ENCODE measurements around the gene MAN2A2.

MAN2A2 gene

DNA sequence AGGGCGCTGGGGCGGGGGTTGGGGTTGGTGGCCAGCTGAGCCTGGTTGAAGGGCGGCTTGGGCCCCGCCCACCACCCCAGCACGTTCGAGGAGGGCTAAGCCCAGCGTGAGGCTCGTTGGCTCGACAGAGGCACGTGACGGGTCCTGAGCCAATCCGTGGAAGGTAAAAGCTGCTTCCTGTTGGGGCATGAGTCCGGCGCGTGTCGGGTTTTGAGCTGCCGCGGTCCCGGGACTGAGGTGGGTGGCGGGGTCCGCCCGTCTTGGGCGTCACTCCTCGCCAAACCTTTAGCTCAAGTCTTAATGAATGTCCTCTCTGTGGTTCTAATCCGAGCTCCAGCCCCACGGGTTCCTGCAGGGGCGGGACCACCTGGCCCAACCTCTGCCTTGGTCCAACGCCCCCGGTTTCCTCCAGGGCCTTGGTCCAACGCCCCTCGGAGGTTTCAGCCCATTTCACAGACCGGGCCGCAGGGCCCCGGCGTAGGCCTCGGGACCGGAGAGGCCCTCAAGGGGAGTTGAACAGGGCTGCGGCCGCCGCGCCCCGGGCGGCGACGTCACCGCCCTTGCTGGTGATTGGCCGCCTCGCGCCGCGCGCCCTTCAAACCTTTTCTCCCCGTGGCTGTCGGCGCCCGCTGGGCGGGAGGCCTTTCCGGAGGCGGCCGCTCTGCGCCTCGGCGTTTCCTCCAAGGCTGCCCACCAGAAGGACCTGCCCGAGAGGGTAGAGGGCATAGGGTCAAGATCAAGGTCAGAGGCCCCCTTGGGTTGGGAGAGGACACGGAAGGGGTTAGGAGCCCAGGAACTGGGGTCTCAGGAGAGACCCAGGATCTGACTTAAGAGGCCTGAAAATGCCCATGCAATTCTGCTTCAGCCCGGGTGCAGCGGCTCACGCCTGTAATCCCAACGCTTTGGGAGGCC lies 51.9 kb downstream of the MAN2A2 start, which contains the start of gene RCCD1:
RCCD1 (plus strand) TSS at position 173 of the 912 bp plus-strand sequence. CDS start 1,851 bp downstream, outside the sequence.
- Histone ChIP-seq H3K4me2 (ENCODE audit: insufficient read depth, low read length, poor library complexity, severe bottlenecking) (peak within 1 kb of the TSS; percentile 86), H4K91ac (ENCODE audit: low read depth, low read length, poor library complexity) (peak within 1 kb of the TSS; percentile 53), H3K79me1 (ENCODE audit: low read depth, low read length) (peaks cover 10% of the 10 kb centered on the region), H3K27me3 (ENCODE audit: control insufficient read depth in 3 of 3, insufficient read depth in 3 of 3, low read depth in 1 of 3, low read length in 3 of 3) (peaks cover 0 to 4% (median 0%) of the 10 kb centered on the region in 3 experiments), H2BK5ac (ENCODE audit: low read length) (peak within 1 kb of the TSS; percentile 95), H3K27ac (replicated peaks; ENCODE audit: low read length) (peak within 1 kb of the TSS; percentile 76), H2AFZ (ENCODE audit: low read length) (peak within 1 kb of the TSS; percentile 65), H3K18ac (ENCODE audit: low read length) (peak within 1 kb of the TSS; percentile 96), H3K14ac (ENCODE audit: low read length) (peak within 1 kb of the TSS; percentile 71), H3K4me3 (ENCODE audit: low read length in 2 of 2) (peak within 1 kb of the TSS; percentile 50 to 91), H2BK15ac (ENCODE audit: low read length) (no peak within 1 kb of the TSS), H3K4me1 (ENCODE audit: control insufficient read depth in 2 of 2, insufficient read depth in 1 of 2, low read depth in 1 of 2, low read length in 2 of 2) (peaks cover 0 to 10% of the 10 kb centered on the region in 2 donors), H3K23ac (ENCODE audit: low read depth, low read length, poor library complexity) (peak within 1 kb of the TSS; percentile 85), H4K8ac (ENCODE audit: low read depth, low read length) (peak within 1 kb of the TSS; percentile 48), H2AK5ac (ENCODE audit: low read depth, low read length) (peak within 1 kb of the TSS; percentile 90), H3K4ac (ENCODE audit: low read length) (peak within 1 kb of the TSS; percentile 53), H2BK120ac (ENCODE audit: low read depth, low read length) (no peak within 1 kb of the TSS), H3K36me3 (replicated peaks in 1 of 2; ENCODE audit: control insufficient read depth in 2 of 2, insufficient read depth in 2 of 2, low read length in 2 of 2) (peaks cover 31 to 44% of the 10 kb centered on the region in 2 donors), H2BK12ac (ENCODE audit: low read length) (no peak within 1 kb of the TSS), H3K9ac (ENCODE audit: low read depth, low read length, poor library complexity) (peak within 1 kb of the TSS; percentile 88), H3K9me3 (replicated peaks in 1 of 2; ENCODE audit: control insufficient read depth in 2 of 2, insufficient read depth in 1 of 2, low read depth in 1 of 2, low read length in 2 of 2) (peaks cover 0 to 1% of the 10 kb centered on the region in 2 donors)
- WGBS, 2 donors (ENCODE audit: extremely low coverage in 2 of 2, insufficient read length in 2 of 2, insufficient replicate concordance in 1 of 2), result no CpG with 5 or more reads among the region's 69 CpGs
- DNase-seq (ENCODE audit: low spot score), result peak; percentile 78

GRCh38 chr15:90955624-90956273 lies 52.6 kb downstream of the MAN2A2 start:
- Histone ChIP-seq H3K4me3 (ENCODE audit: low read length in 2 of 2) (peak overlapping the region in 1 of 2 donors; percentile 50), H3K79me1 (ENCODE audit: low read depth, low read length) (peaks cover 10% of the 10 kb centered on the region), H2AFZ (ENCODE audit: low read length) (peak overlapping the region; percentile 71), H2BK15ac (ENCODE audit: low read length) (no peak overlapping the region), H3K27ac (replicated peaks; ENCODE audit: low read length) (no peak overlapping the region), H2BK120ac (ENCODE audit: low read depth, low read length) (no peak overlapping the region), H4K8ac (ENCODE audit: low read depth, low read length) (no peak overlapping the region), H3K23ac (ENCODE audit: low read depth, low read length, poor library complexity) (peak overlapping the region; percentile 1), H3K4me1 (ENCODE audit: control insufficient read depth in 2 of 2, insufficient read depth in 1 of 2, low read depth in 1 of 2, low read length in 2 of 2) (peaks cover 0 to 10% of the 10 kb centered on the region in 2 donors), H3K9me3 (replicated peaks in 1 of 2; ENCODE audit: control insufficient read depth in 2 of 2, insufficient read depth in 1 of 2, low read depth in 1 of 2, low read length in 2 of 2) (peaks cover 0 to 1% of the 10 kb centered on the region in 2 donors), H3K9ac (ENCODE audit: low read depth, low read length, poor library complexity) (no peak overlapping the region), H2BK5ac (ENCODE audit: low read length) (peak overlapping the region; percentile 95), H2BK12ac (ENCODE audit: low read length) (no peak overlapping the region), H3K36me3 (replicated peaks in 1 of 2; ENCODE audit: control insufficient read depth in 2 of 2, insufficient read depth in 2 of 2, low read length in 2 of 2) (peaks cover 26 to 43% of the 10 kb centered on the region in 2 donors), H4K91ac (ENCODE audit: low read depth, low read length, poor library complexity) (no peak overlapping the region), H2AK5ac (ENCODE audit: low read depth, low read length) (peak overlapping the region; percentile 82), H3K18ac (ENCODE audit: low read length) (peak overlapping the region; percentile 96), H3K4ac (ENCODE audit: low read length) (no peak overlapping the region), H3K14ac (ENCODE audit: low read length) (no peak overlapping the region), H3K4me2 (ENCODE audit: insufficient read depth, low read length, poor library complexity, severe bottlenecking) (peak overlapping the region; percentile 86), H3K27me3 (ENCODE audit: control insufficient read depth in 3 of 3, insufficient read depth in 3 of 3, low read depth in 1 of 3, low read length in 3 of 3) (peaks cover 0 to 4% (median 0%) of the 10 kb centered on the region in 3 experiments)
- no peak for DNase-seq (ENCODE audit: low spot score)
- WGBS, 2 donors (ENCODE audit: extremely low coverage in 2 of 2, insufficient read length in 2 of 2, insufficient replicate concordance in 1 of 2), result no CpG with 5 or more reads among the region's 20 CpGs

GRCh38 chr15:90956274-90957030 lies 53.4 kb downstream of the MAN2A2 start:
- Histone ChIP-seq H3K27ac (replicated peaks; ENCODE audit: low read length) (no peak overlapping the region), H3K9me3 (replicated peaks in 1 of 2; ENCODE audit: control insufficient read depth in 2 of 2, insufficient read depth in 1 of 2, low read depth in 1 of 2, low read length in 2 of 2) (peaks cover 0 to 1% of the 10 kb centered on the region in 2 donors), H3K14ac (ENCODE audit: low read length) (no peak overlapping the region), H3K18ac (ENCODE audit: low read length) (peak overlapping the region; percentile 97), H4K91ac (ENCODE audit: low read depth, low read length, poor library complexity) (no peak overlapping the region), H3K4ac (ENCODE audit: low read length) (no peak overlapping the region), H2BK12ac (ENCODE audit: low read length) (no peak overlapping the region), H3K4me3 (ENCODE audit: low read length in 2 of 2) (peak overlapping the region; percentile 31 to 86), H3K9ac (ENCODE audit: low read depth, low read length, poor library complexity) (peak overlapping the region; percentile 95), H4K8ac (ENCODE audit: low read depth, low read length) (no peak overlapping the region), H3K23ac (ENCODE audit: low read depth, low read length, poor library complexity) (peak overlapping the region; percentile 1), H3K36me3 (replicated peaks in 1 of 2; ENCODE audit: control insufficient read depth in 2 of 2, insufficient read depth in 2 of 2, low read length in 2 of 2) (peaks cover 29 to 43% of the 10 kb centered on the region in 2 donors), H3K4me2 (ENCODE audit: insufficient read depth, low read length, poor library complexity, severe bottlenecking) (peak overlapping the region; percentile 90), H2BK5ac (ENCODE audit: low read length) (no peak overlapping the region), H3K27me3 (ENCODE audit: control insufficient read depth in 3 of 3, insufficient read depth in 3 of 3, low read depth in 1 of 3, low read length in 3 of 3) (peaks cover 0 to 4% (median 0%) of the 10 kb centered on the region in 3 experiments), H2BK120ac (ENCODE audit: low read depth, low read length) (no peak overlapping the region), H3K79me1 (ENCODE audit: low read depth, low read length) (peaks cover 10% of the 10 kb centered on the region), H3K4me1 (ENCODE audit: control insufficient read depth in 2 of 2, insufficient read depth in 1 of 2, low read depth in 1 of 2, low read length in 2 of 2) (peaks cover 0 to 10% of the 10 kb centered on the region in 2 donors), H2AFZ (ENCODE audit: low read length) (peak overlapping the region; percentile 71), H2AK5ac (ENCODE audit: low read depth, low read length) (peak overlapping the region; percentile 91), H2BK15ac (ENCODE audit: low read length) (peak overlapping the region; percentile 85)
- peak; percentile 81 for DNase-seq (ENCODE audit: low spot score)
- no CpG with 5 or more reads among the region's 56 CpGs for WGBS, 2 donors (ENCODE audit: extremely low coverage in 2 of 2, insufficient read length in 2 of 2, insufficient replicate concordance in 1 of 2)

Data from neuronal stem cell (in vitro differentiated cells).